ENCODE results near the gene HECTD4.
"Not testable (repeated sequence)": the region's sequence is repeated elsewhere in the genome, so short reads cannot be mapped to it uniquely, and the experiment has no call there.

Gene HECTD4

GRCh38 chr12:112401903-112402498, 19.8 kb upstream of the HECTD4 start:
- no peak for FAIRE-seq

- FAIRE-seq, result no peak
These were observed 18.8 kb upstream of the HECTD4 start for GRCh38 chr12:112401054-112401453.

GRCh38 chr12:112393328-112393727, 11.1 kb upstream of the HECTD4 start:
- FAIRE-seq, result no peak

- not testable (repeated sequence) for FAIRE-seq
These were observed 7.9 kb upstream of the HECTD4 start for GRCh38 chr12:112389922-112390654.

GRCh38 chr12:112389228-112389627, 7.0 kb upstream of the HECTD4 start:
- FAIRE-seq, result no peak

GRCh38 chr12:112386726-112387125, 4.5 kb upstream of the HECTD4 start:
- no peak for FAIRE-seq

GRCh38 chr12:112382866-112383265, 635 bp upstream of the HECTD4 start:
- no peak for FAIRE-seq

- no peak for FAIRE-seq
These were observed 787 bp downstream of the HECTD4 start for GRCh38 chr12:112381406-112381882.

- no peak for FAIRE-seq
These were observed 1.4 kb downstream of the HECTD4 start for GRCh38 chr12:112380663-112381405.

GRCh38 chr12:112375105-112375504, 7.1 kb downstream of the HECTD4 start:
- no peak for FAIRE-seq

- FAIRE-seq, result no peak
These were observed 8.0 kb downstream of the HECTD4 start for GRCh38 chr12:112374166-112374740.

GRCh38 chr12:112370868-112371510, 11.2 kb downstream of the HECTD4 start:
- FAIRE-seq, result no peak

- FAIRE-seq, result no peak
These were observed 12.0 kb downstream of the HECTD4 start for GRCh38 chr12:112370199-112370598.

- no peak for FAIRE-seq
These were observed 13.4 kb downstream of the HECTD4 start for GRCh38 chr12:112368856-112369255.

- FAIRE-seq, result no peak
These were observed 14.3 kb downstream of the HECTD4 start for GRCh38 chr12:112367965-112368364.

GRCh38 chr12:112362310-112362709, 19.9 kb downstream of the HECTD4 start:
- FAIRE-seq, result no peak

GRCh38 chr12:112361271-112361670, 21.0 kb downstream of the HECTD4 start:
- FAIRE-seq, result no peak

GRCh38 chr12:112359290-112359689, 22.9 kb downstream of the HECTD4 start:
- no peak for FAIRE-seq

GRCh38 chr12:112357214-112357613, 25.0 kb downstream of the HECTD4 start:
- FAIRE-seq, result no peak

GRCh38 chr12:112354399-112354798, 27.8 kb downstream of the HECTD4 start:
- no peak for FAIRE-seq

- no peak for FAIRE-seq
These were observed 28.8 kb downstream of the HECTD4 start for GRCh38 chr12:112353393-112353792.

- no peak for FAIRE-seq
These were observed 29.3 kb downstream of the HECTD4 start for GRCh38 chr12:112352921-112353320.

All from G401.6 (cell line).